A549 (cell line): Measurements from ENCODE around the gene SERPINI1. TPM values are rescaled to one million over a fixed set of nuclear protein-coding genes. Genes with fewer than 3 reads are reported as not detected.

Experiments
- ATAC-seq, 2 experiments: fragments of 200-7000 bp in 1 of 2; fragments of >200 bp in 1 of 2; cut with Nextera tagmentation in 1 of 2; cut with Tn5 transposase in 1 of 2; 3 replicates each; pipeline versions ENCODE4 v1.8.0 to v1.9.1; 2018 to 2020; ENCODE audit warnings: mild to moderate bottlenecking in 1 of 2, moderate library complexity in 1 of 2
- CTCF ChIA-PET: fragments of 300-600 bp; sonication (Branson Sonifier 250); formaldehyde crosslinking; extraction: SDS; loops from one replicate; lab custom pipeline; 2021; ENCODE audit warnings: antibody characterized with exemption, inconsistent platforms; lab: Yijun Ruan, JAX
- POLR2A ChIA-PET: fragments of 350-600 bp; formaldehyde crosslinking; extraction: SDS; loops from one replicate; lab custom pipeline; 2021; ENCODE audit warnings: antibody characterized with exemption, inconsistent platforms; lab: Yijun Ruan, JAX
- DNase-seq, 2 experiments: peaks; one replicate each; pipeline versions ENCODE4 v3.0.0 to v3.0.0-alpha.2; 2011 to 2016; ENCODE audit warnings: low read depth in 1 of 2, low spot score in 1 of 2
- FAIRE-seq: peaks from 2 replicates; lab custom pipeline; 2011; peaks lifted over from hg19 to GRCh38; lab: Jason Lieb, UNC
- H3K27ac ChIP-seq, 2 experiments: fragments of >200 bp; sonication (Bioruptor Twin); formaldehyde crosslinking; 3 replicates each; pipeline ENCODE4 v1.5.1; 2016 to 2017
- H3K4me1 ChIP-seq: fragments of >200 bp; sonication (Bioruptor Twin); formaldehyde crosslinking; 3 replicates; pipeline ENCODE4 v1.6.1; 2016
- H3K4me2 ChIP-seq: fragments of >200 bp; sonication (Bioruptor Twin); formaldehyde crosslinking; 3 replicates; pipeline ENCODE4 v1.6.1; 2016
- H3K4me3 ChIP-seq: fragments of >200 bp; sonication (Bioruptor Twin); formaldehyde crosslinking; 3 replicates; pipeline ENCODE4 v1.5.1; 2016
- H3K9me3 ChIP-seq: fragments of >200 bp; sonication (Bioruptor Twin); formaldehyde crosslinking; 3 replicates; pipeline ENCODE4 v1.6.1; 2016
- BHLHE40 ChIP-seq: IDR thresholded peaks from 2 replicates; pipeline ENCODE4 v1.6.1; 2012; ENCODE audit warnings: low read depth, low read length, inconsistent platforms
- CTCF ChIP-seq: fragments of >200 bp; sonication (Bioruptor Twin); formaldehyde crosslinking; IDR thresholded peaks from 3 replicates; pipeline ENCODE4 v1.5.1; 2016
- ELK1 ChIP-seq: fragments of 150-350 bp; IDR thresholded peaks from 2 replicates; pipeline ENCODE4 v1.6.1; 2014; ENCODE audit warnings: low read depth, mild to moderate bottlenecking, low read length
- FOSL2 ChIP-seq, 2 experiments: fragments of 450-650 bp in 1 of 2; fragments of >200 bp in 1 of 2; sonication (Bioruptor Twin) in 1 of 2; formaldehyde crosslinking; IDR thresholded peaks; 2 replicates each; pipeline versions ENCODE4 v1.5.0 to v1.6.1; 2016 to 2020; ENCODE audit warnings: mild to moderate bottlenecking in 1 of 2, moderate library complexity in 1 of 2
- GATA3 ChIP-seq: IDR thresholded peaks from 2 replicates; pipeline ENCODE4 v1.6.1; 2012; ENCODE audit warnings: borderline replicate concordance
- HMGXB4 ChIP-seq: fragments of 250-450 bp; sonication (Bioruptor Pico); IDR thresholded peaks from 2 replicates; pipeline ENCODE4 v1.5.0; 2021; ENCODE audit warnings: mild to moderate bottlenecking, moderate library complexity, borderline replicate concordance
- JUNB ChIP-seq: fragments of >200 bp; sonication (Bioruptor Twin); formaldehyde crosslinking; IDR thresholded peaks from 2 replicates; pipeline ENCODE4 v1.6.1; 2016
- KDM1A ChIP-seq: fragments of 200-600 bp; sonication (generic); IDR thresholded peaks from 2 replicates; pipeline ENCODE4 v1.6.1; 2016; ENCODE audit warnings: low read depth, mild to moderate bottlenecking
- KDM5A ChIP-seq: fragments of 200-600 bp; sonication (generic); IDR thresholded peaks from 2 replicates; pipeline ENCODE4 v1.6.1; 2016; ENCODE audit warnings: antibody characterized with exemption, mild to moderate bottlenecking
- NFE2L2 ChIP-seq: fragments of 150-350 bp; conservative IDR thresholded peaks from 2 replicates; pipeline ENCODE4 v1.6.1; 2014; ENCODE audit warnings: low read length
- NPAS2 ChIP-seq: fragments of 250-450 bp; sonication (Bioruptor Pico); IDR thresholded peaks from 2 replicates; pipeline ENCODE4 v1.8.0; 2022; ENCODE audit warnings: mild to moderate bottlenecking, moderate library complexity, borderline replicate concordance
- POLR2A ChIP-seq: IDR thresholded peaks from 2 replicates; pipeline ENCODE4 v1.6.1; 2012; ENCODE audit warnings: mild to moderate bottlenecking, low read length
- POLR2AphosphoS2 ChIP-seq: conservative IDR thresholded peaks from 2 replicates; pipeline ENCODE4 v1.6.1; 2012; ENCODE audit warnings: low read length, improper control_type of control experiment, inconsistent platforms
- SREBF2 ChIP-seq: fragments of 450-650 bp; IDR thresholded peaks from 2 replicates; pipeline ENCODE4 v1.6.1; 2014; ENCODE audit warnings: mild to moderate bottlenecking, moderate library complexity
- ZC3H11A ChIP-seq: fragments of 450-650 bp; IDR thresholded peaks from 2 replicates; pipeline ENCODE4 v1.6.1; 2014; ENCODE audit warnings: antibody characterized with exemption, mild to moderate bottlenecking
- ZFP36 ChIP-seq: fragments of 450-650 bp; IDR thresholded peaks from 2 replicates; pipeline ENCODE4 v1.6.1; 2014; ENCODE audit warnings: borderline replicate concordance; ENCODE audit not compliant: partially characterized antibody
- ZSCAN20 ChIP-seq: fragments of 250-450 bp; sonication (Bioruptor Pico); IDR thresholded peaks from 2 replicates; pipeline ENCODE4 v1.8.0; 2022; ENCODE audit warnings: mild to moderate bottlenecking, moderate library complexity
- polyA plus RNA-seq, 4 experiments: library from polyadenylated mRNA; depleted of rRNA in 3 of 4; stranded (reverse); fragments of >200 nt; fragmentation: RNase III in 1 of 4; extraction: RNeasy Plus Mini Kit Qiagen cat#74134 plus additional on column Dnase treatment in 1 of 4; gene quantifications; 2 replicates in 3 of 4; 3 replicates in 1 of 4; pipeline ENCODE4 v1.2.3, GENCODE V29; 2011 to 2017
- small RNA-seq, 6 experiments: library from RNA; depleted of rRNA; stranded (forward); fragments of <200 nt; gene quantifications; one replicate each; pipeline ENCODE3, GENCODE V24; 2012
- TF ChIP-seq, protein P1 (sequence below): IDR thresholded peaks from 2 replicates; pipeline ENCODE4 v1.6.1; 2012; ENCODE audit warnings: low read depth, borderline replicate concordance

Gene SERPINI1
- polyA plus RNA-seq, 2 of the 4 experiments (the other 2 are of a cell fraction), result 6.5 to 10.2 TPM

GRCh38 chr3:167874671-167875372 is 139.3 kb downstream of the SERPINI1 start:
- Histone ChIP-seq H3K4me3 (no peak overlapping the region), H3K27ac (no peak overlapping the region), H3K4me1 (no peaks in the 10 kb centered on the region), H3K9me3 (no peaks in the 10 kb centered on the region), H3K4me2 (no peak overlapping the region)
- POLR2A ChIA-PET, result no interaction called here
- no peak for FAIRE-seq
- ATAC-seq, result no peak
- TF ChIP-seq FOSL2 (IDR thresholded peaks at IDR 0.05) (no peak), FOSL2 (CRISPR knock-in tag; IDR thresholded peaks at IDR 0.05) (no peak), NFE2L2 (no peak), ZC3H11A (no peak), BHLHE40 (no peak), GATA3 (no peak), NPAS2 (no peak), HMGXB4 (no peak), SREBF2 (no peak), CTCF (no peak), POLR2AphosphoS2 (no peak), ELK1 (no peak), ZSCAN20 (CRISPR knock-in tag) (no peak), JUNB (no peak), ZFP36 (no peak), KDM1A (no peak), POLR2A (no peak), KDM5A (no peak)
- TF ChIP-seq, protein P1, sequence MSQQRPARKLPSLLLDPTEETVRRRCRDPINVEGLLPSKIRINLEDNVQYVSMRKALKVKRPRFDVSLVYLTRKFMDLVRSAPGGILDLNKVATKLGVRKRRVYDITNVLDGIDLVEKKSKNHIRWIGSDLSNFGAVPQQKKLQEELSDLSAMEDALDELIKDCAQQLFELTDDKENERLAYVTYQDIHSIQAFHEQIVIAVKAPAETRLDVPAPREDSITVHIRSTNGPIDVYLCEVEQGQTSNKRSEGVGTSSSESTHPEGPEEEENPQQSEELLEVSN, result no peak
- TF ChIP-seq, all 56 proteins: peak for 0
- CTCF ChIA-PET, result interaction anchor here (0.6 kb wide), 1 partner anchor 29 kb away, joined by 4 read pairs; no protein-coding TSS in a partner anchor
- no peak for DNase-seq

Small RNA genes lying within 50 kb of the gene (small RNA-seq; reads per million reads assigned to genes)
- gene HMGN1P8, result 0 to 1.0 (median 0) reads per million in 6 experiments

Other genes starting within 250 kb of the SERPINI1 start
- not detected in 2 replicates for gene WDR49, start 81.8 kb upstream of the SERPINI1 start, polyA plus RNA-seq (2011; rRNA removed)
- not detected in 3 replicates for gene WDR49, start 81.8 kb upstream of the SERPINI1 start, polyA plus RNA-seq (2017; fragmentation: RNase III; extraction: RNeasy Plus Mini Kit Qiagen cat#74134 plus additional on column Dnase treatment)
- 73.6 and 100 TPM in 2 replicates for gene PDCD10, start 829 bp upstream of the SERPINI1 start, polyA plus RNA-seq (2011; rRNA removed)
- 46.0 to 55.8 TPM (median 53.7 TPM) in 3 replicates for gene PDCD10, start 829 bp upstream of the SERPINI1 start, polyA plus RNA-seq (2017; fragmentation: RNase III; extraction: RNeasy Plus Mini Kit Qiagen cat#74134 plus additional on column Dnase treatment)